Stomach (tissue), 9 donors: ENCODE data around the gene OR51B4. TPM values are rescaled to one million over a fixed set of nuclear protein-coding genes. Genes with fewer than 3 reads are reported as not detected.
"Not testable (repeated sequence)": the region's sequence is repeated elsewhere in the genome, so short reads cannot be mapped to it uniquely, and the experiment has no call there.

Experiments used
- DNase-seq, 2 donors: peaks; one replicate each; pipeline versions ENCODE4 v3.0.0 to v3.0.0-alpha.2; 2013 to 2019
- H3K27ac ChIP-seq, 5 donors: fragments of 200-600 bp in 4 of 5; sonication (generic) in 4 of 5; one replicate each; pipeline ENCODE4 v1.5.1; 2013 to 2019; ENCODE audit warnings: mild to moderate bottlenecking in 1 of 5, moderate library complexity in 1 of 5
- H3K27me3 ChIP-seq, 3 donors: fragments of 200-600 bp; sonication (generic); one replicate each; pipeline ENCODE4 v1.5.1; 2017 to 2019; ENCODE audit warnings: mixed run types in 1 of 3
- H3K36me3 ChIP-seq, 4 donors: fragments of 200-600 bp; sonication (generic); 1 replicate in 3 of 4; 2 replicates in 1 of 4; pipeline ENCODE4 v1.5.1; 2016 to 2019
- H3K4me1 ChIP-seq, 4 donors: fragments of 200-600 bp; sonication (generic); one replicate each; pipeline ENCODE4 v1.5.1; 2016 to 2019
- H3K4me3 ChIP-seq, 4 donors: fragments of 200-600 bp; sonication (generic) in 3 of 4; one replicate each; pipeline ENCODE4 v1.5.1; 2016 to 2019; ENCODE audit warnings: mild to moderate bottlenecking in 1 of 4
- H3K9me3 ChIP-seq, 4 donors: fragments of 200-600 bp; sonication (generic); one replicate each; pipeline ENCODE4 v1.5.1; 2016 to 2019
- EP300 ChIP-seq: sonication (generic); formaldehyde crosslinking; IDR thresholded peaks from one replicate; pipeline ENCODE4 v1.6.1; 2017; ENCODE audit warnings: antibody characterized with exemption
- POLR2A ChIP-seq, 4 donors: fragments of 450-650 bp; IDR thresholded peaks; one replicate each; pipeline ENCODE4 v1.6.1; 2016; ENCODE audit warnings: antibody characterized with exemption in 4 of 4, control low read depth in 2 of 4, mild to moderate bottlenecking in 1 of 4, moderate library complexity in 1 of 4
- POLR2AphosphoS5 ChIP-seq, 3 donors: sonication (generic); formaldehyde crosslinking; IDR thresholded peaks; one replicate each; pipeline ENCODE4 v1.6.1; 2016; ENCODE audit warnings: antibody characterized with exemption in 3 of 3
- WGBS, 5 donors: extraction: QIAGEN DNeasy Blood & Tissue Kit in 3 of 5; methylation state at CpG; one replicate each; pipeline versions ENCODE4 v1.1.5 to v1.1.7; 2013 to 2018; 5-methylcytosine and 5-hydroxymethylcytosine counted together
- intact Hi-C: fragments of 100-400 bp; cut with DNase I; formaldehyde crosslinking; loops from one replicate; pipeline ENCODE4 v1.15.1; 2023; ENCODE audit warnings: low total_unique reads
- polyA plus RNA-seq, 3 donors: library from polyadenylated mRNA; stranded (reverse); fragments of 200-250 nt; gene quantifications; one replicate each; pipeline ENCODE4 v1.2.3, GENCODE V29; 2013
- total RNA-seq, 5 donors: library from RNA; depleted of rRNA; stranded (reverse); fragments of >200 nt; gene quantifications; one replicate each; pipeline versions ENCODE4 v1.1.0 to v1.2.3, GENCODE V29; 2014 to 2016
- TF ChIP-seq, protein P1 (sequence below), 7 experiments: fragments of 450-650 bp in 4 of 7; fragments of 200-600 bp in 3 of 7; sonication (generic) in 3 of 7; IDR thresholded peaks; one replicate each; pipeline ENCODE4 v1.5.1; 2016 to 2019; ENCODE audit warnings: antibody characterized with exemption in 7 of 7, control low read depth in 2 of 7, mild to moderate bottlenecking in 1 of 7
- donor health status: healthy with polysubstance abuse.
- donor health status: Bipolar disorder and iron deficiency.
- donor health status: healthy.

OR51B4 gene
- total and polyA plus RNA-seq, 8 donors: not detected

DNA sequence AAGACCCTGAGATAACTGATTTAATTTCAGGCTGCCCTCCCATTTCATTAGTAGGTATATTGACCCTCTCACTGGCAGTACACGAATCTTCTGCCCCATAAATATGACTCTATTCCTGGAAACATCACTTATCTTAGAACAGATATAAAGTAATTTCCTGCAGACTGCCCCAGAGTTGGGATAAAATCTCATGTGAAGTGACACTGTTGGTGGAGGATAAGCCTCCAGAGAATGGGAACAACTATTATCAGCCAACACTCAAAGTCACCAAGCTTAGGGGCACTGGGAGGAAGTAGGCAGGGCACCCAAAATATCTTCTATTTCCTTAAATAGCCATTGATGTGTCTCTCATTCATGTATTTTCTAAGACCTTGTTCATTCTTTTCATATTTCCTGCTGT lies 33.4 kb upstream of the OR51B4 start:
- WGBS, 5 donors: 48 to 78% (median 52%) methylated on average over 1 of the region's 1 CpG
- Histone ChIP-seq H3K36me3 (no peaks in the 10 kb centered on the region), H3K4me1 (no peaks in the 10 kb centered on the region), H3K27ac (no peak overlapping the region), H3K4me3 (no peak overlapping the region), H3K27me3 (no peaks in the 10 kb centered on the region), H3K9me3 (no peaks in the 10 kb centered on the region)
- TF ChIP-seq POLR2AphosphoS5 (IDR thresholded peaks at IDR 0.05) (no peak), EP300 (no peak), POLR2A (IDR thresholded peaks at IDR 0.05) (no peak)
- TF ChIP-seq, protein P1, sequence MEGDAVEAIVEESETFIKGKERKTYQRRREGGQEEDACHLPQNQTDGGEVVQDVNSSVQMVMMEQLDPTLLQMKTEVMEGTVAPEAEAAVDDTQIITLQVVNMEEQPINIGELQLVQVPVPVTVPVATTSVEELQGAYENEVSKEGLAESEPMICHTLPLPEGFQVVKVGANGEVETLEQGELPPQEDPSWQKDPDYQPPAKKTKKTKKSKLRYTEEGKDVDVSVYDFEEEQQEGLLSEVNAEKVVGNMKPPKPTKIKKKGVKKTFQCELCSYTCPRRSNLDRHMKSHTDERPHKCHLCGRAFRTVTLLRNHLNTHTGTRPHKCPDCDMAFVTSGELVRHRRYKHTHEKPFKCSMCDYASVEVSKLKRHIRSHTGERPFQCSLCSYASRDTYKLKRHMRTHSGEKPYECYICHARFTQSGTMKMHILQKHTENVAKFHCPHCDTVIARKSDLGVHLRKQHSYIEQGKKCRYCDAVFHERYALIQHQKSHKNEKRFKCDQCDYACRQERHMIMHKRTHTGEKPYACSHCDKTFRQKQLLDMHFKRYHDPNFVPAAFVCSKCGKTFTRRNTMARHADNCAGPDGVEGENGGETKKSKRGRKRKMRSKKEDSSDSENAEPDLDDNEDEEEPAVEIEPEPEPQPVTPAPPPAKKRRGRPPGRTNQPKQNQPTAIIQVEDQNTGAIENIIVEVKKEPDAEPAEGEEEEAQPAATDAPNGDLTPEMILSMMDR (IDR thresholded peaks at IDR 0.05): no peak
- DNase-seq: no peak
- intact Hi-C loops: no loop called here

DNA sequence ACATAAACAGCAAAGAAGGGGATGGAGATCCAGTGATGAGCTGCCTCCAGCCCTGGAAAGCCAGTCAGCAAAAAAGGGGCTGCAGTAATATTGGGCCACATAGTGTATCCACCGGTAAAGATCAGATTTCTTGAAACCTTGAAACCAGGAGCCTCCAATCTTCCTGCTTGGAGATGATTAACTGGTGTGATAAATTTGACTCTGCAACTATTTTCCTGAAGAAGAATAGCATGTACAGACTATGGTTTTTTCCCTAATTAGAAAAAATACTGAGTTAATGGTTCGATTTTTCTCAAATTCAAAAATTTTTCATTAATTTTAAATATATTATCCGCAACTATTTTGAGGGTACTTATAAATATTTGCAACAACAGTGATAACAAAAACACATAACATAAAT lies 22.5 kb upstream of the OR51B4 start, which contains the start of gene OR51B2:
Gene OR51B2 (minus strand): TSS at position 101 of the 400 bp plus-strand sequence. CDS start 0 bp downstream, at position 101.
- no peaks in the 10 kb centered on the region for H3K27me3 ChIP-seq
- no peak within 1 kb of the TSS for H3K27ac ChIP-seq
- H3K4me3 ChIP-seq: no peak within 1 kb of the TSS
- no peaks in the 10 kb centered on the region for H3K9me3 ChIP-seq
- intact Hi-C loops: no loop called here
- 66 to 86% (median 73%) methylated on average over 3 of the region's 3 CpGs for WGBS, 5 donors
- no peaks in the 10 kb centered on the region for H3K36me3 ChIP-seq
- no peak for DNase-seq
- no peaks in the 10 kb centered on the region for H3K4me1 ChIP-seq
- no peak for TF ChIP-seq POLR2AphosphoS5 (IDR thresholded peaks at IDR 0.05)
- no peak for TF ChIP-seq POLR2A (IDR thresholded peaks at IDR 0.05)
- TF ChIP-seq, protein P1 (IDR thresholded peaks at IDR 0.05): no peak
- TF ChIP-seq EP300: no peak

DNA sequence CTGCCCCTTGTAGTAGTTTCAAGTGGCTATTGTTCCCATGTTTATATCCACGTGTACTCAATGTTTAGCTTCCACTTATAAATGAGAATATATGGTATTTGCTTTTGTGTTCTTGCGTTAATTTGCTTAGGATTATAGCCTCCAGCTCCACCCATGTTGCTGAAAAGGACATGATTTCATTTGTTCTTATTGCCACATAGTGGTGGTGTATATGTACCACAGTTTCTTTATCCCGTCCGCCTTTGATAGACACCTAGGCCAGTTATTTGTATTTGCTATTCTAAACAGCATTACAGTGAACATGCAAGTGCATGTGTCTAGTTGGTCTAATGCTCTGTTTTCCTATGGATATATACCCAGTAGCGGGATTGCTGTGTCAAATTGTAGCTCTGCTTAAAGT lies 15.5 kb upstream of the OR51B4 start:
- TF ChIP-seq EP300: no peak
- no peak for TF ChIP-seq POLR2A (IDR thresholded peaks at IDR 0.05)
- TF ChIP-seq POLR2AphosphoS5 (IDR thresholded peaks at IDR 0.05): no peak
- TF ChIP-seq, protein P1 (IDR thresholded peaks at IDR 0.05): no peak
- H3K27ac ChIP-seq: no peak overlapping the region
- no peaks in the 10 kb centered on the region for H3K9me3 ChIP-seq
- no peaks in the 10 kb centered on the region for H3K4me1 ChIP-seq
- H3K36me3 ChIP-seq: no peaks in the 10 kb centered on the region
- intact Hi-C loops: no loop called here
- no peaks in the 10 kb centered on the region for H3K27me3 ChIP-seq
- no peak for DNase-seq
- H3K4me3 ChIP-seq: no peak overlapping the region
- WGBS, 5 donors: 60 to 73% (median 65%) methylated on average over 5 of the region's 5 CpGs

DNA sequence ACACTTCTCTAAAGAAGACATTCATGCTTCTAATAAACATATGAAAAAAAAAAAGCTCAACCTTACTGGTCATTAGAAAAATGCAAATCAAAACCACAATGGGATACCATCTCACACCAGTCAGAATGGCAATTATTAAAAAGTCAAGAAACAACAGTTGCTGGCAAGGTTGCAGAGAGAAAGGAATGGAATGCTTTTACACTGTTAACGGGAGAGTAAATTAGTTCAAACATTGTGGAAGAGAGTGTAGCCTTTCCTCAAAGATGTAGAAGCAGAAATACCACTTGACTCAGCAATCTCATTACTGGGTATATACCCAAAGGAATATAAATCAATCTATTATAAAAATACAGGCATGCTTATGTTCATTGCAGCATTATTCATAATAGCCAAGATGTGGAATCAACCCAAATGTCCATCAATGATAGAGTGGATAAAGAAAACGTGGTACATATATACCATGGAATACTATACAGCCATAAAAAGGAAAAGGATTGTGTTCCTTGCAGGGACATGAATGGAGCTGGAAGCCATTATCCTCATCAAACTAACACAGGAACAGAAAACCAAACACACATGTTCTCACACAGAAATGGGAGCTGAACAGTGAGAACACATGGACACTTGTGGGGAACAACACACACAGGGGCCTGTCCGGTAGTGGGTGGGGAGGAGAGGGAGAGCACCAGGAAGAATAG lies 11.7 kb upstream of the OR51B4 start:
- WGBS, 5 donors: 74 to 88% (median 82%) methylated on average over 3 of the region's 3 CpGs
- H3K27ac ChIP-seq, H3K27me3 ChIP-seq, H3K4me1 ChIP-seq, H3K4me3 ChIP-seq, DNase-seq, H3K9me3 ChIP-seq, H3K36me3 ChIP-seq, intact Hi-C loops: not testable (repeated sequence)

- no peak overlapping the region for H3K27ac ChIP-seq
- no peaks in the 10 kb centered on the region for H3K27me3 ChIP-seq
- H3K4me3 ChIP-seq: no peak overlapping the region
- no peaks in the 10 kb centered on the region for H3K9me3 ChIP-seq
- 90 to 97% (median 95%) methylated on average over 1 of the region's 1 CpG for WGBS, 5 donors
- DNase-seq: no peak
- intact Hi-C loops: no loop called here
- TF ChIP-seq POLR2AphosphoS5 (IDR thresholded peaks at IDR 0.05) (no peak), POLR2A (IDR thresholded peaks at IDR 0.05) (no peak)
- no peaks in the 10 kb centered on the region for H3K36me3 ChIP-seq
- H3K4me1 ChIP-seq: no peaks in the 10 kb centered on the region
Measured at GRCh38 chr11:5310423-5310822, 8.7 kb upstream of the OR51B4 start.
